Measurements from ENCODE around the gene MXRA8. TPM values are rescaled to one million over a fixed set of nuclear protein-coding genes. Genes with fewer than 3 reads are reported as not detected.

Gene MXRA8
- total RNA-seq, 2 experiments from 2014 or later: 0.61 TPM; not detected in 1

GRCh38 chr1:1302951-1303509, 55.3 kb downstream of the MXRA8 start:
- no peak overlapping the region for H3K4me3 Mint-ChIP-seq

More at GRCh38 chr1:1302951-1303509, 55.3 kb downstream of the MXRA8 start:
- Mint-ChIP-seq H3K27me3 (no peaks in the 10 kb centered on the region), H3K36me3 (no peaks in the 10 kb centered on the region), H3K4me1 (peaks cover 19% of the 10 kb centered on the region), H3K27ac (no peak overlapping the region), H3K9me3 (ENCODE audit: low read depth) (no peaks in the 10 kb centered on the region)
- CTCF ChIA-PET: no interaction called here
- ATAC-seq: no peak
- no peak for DNase-seq

Small RNA genes within 50 kb of the gene (microRNA-seq; reads per million reads assigned to microRNA genes)
- gene MIR6727: not detected
- gene MIR6808: not detected

Other genes starting within 250 kb of the MXRA8 start
- 10 to 100 TPM; 22.9 to 23.6 TPM for gene C1orf159, start 242.5 kb downstream of the MXRA8 start, total RNA-seq
- not detected for gene TTLL10, start 184.7 kb downstream of the MXRA8 start, total RNA-seq
- 100 to 1,000 TPM in 1 of 2 experiments, 10 to 100 TPM in 1; 28.1 to 156 TPM for gene TNFRSF18, start 152.0 kb downstream of the MXRA8 start, total RNA-seq
- gene TNFRSF4, start 144.4 kb downstream of the MXRA8 start, total RNA-seq: 10 to 100 TPM in 1 of 2 experiments, 1 to 10 TPM in 1; 8.1 to 72.4 TPM
- 100 to 1,000 TPM; 109 to 144 TPM for gene SDF4, start 126.6 kb downstream of the MXRA8 start, total RNA-seq
- gene B3GALT6, start 126.3 kb downstream of the MXRA8 start, total RNA-seq: 10 to 100 TPM; 17.6 to 25.5 TPM
- 1 to 10 TPM; 2.0 to 2.6 TPM for gene C1QTNF12, start 111.8 kb downstream of the MXRA8 start, total RNA-seq
- 10 to 100 TPM; 71.3 to 83.3 TPM for gene UBE2J2, start 84.7 kb downstream of the MXRA8 start, total RNA-seq
- gene SCNN1D, start 78.1 kb downstream of the MXRA8 start, total RNA-seq: 1 to 10 TPM; 4.7 to 5.0 TPM
- gene ACAP3, start 50.6 kb downstream of the MXRA8 start, total RNA-seq: 10 to 100 TPM; 71.7 to 99.9 TPM
- gene PUSL1, start 50.0 kb downstream of the MXRA8 start, total RNA-seq: 10 to 100 TPM; 26.3 to 27.2 TPM
- gene INTS11, start 33.9 kb downstream of the MXRA8 start, total RNA-seq: 100 to 1,000 TPM; 126 to 135 TPM
- gene CPTP, start 33.8 kb downstream of the MXRA8 start, total RNA-seq: 10 to 100 TPM; 17.6 to 18.5 TPM
- gene TAS1R3, start 27.3 kb downstream of the MXRA8 start, total RNA-seq: under 1 TPM; 0.77 to 0.82 TPM
- 10 to 100 TPM; 35.2 to 42.0 TPM for gene DVL1, start 9.1 kb downstream of the MXRA8 start, total RNA-seq
- gene AURKAIP1, start 16.7 kb upstream of the MXRA8 start, total RNA-seq: 100 to 1,000 TPM; 139 to 141 TPM
- gene CCNL2, start 40.8 kb upstream of the MXRA8 start, total RNA-seq: 100 to 1,000 TPM; 120 to 124 TPM
- gene MRPL20, start 48.7 kb upstream of the MXRA8 start, total RNA-seq: 100 to 1,000 TPM in 1 of 2 experiments, 10 to 100 TPM in 1; 95.2 to 130 TPM
- gene ANKRD65, start 62.7 kb upstream of the MXRA8 start, total RNA-seq: not detected
- under 1 TPM; 0.20 to 0.28 TPM for gene VWA1, start 77.1 kb upstream of the MXRA8 start, total RNA-seq
- gene ATAD3C, start 91.1 kb upstream of the MXRA8 start, total RNA-seq: under 1 TPM; 0.38 to 0.87 TPM
- gene ATAD3B, start 113.2 kb upstream of the MXRA8 start, total RNA-seq: 10 to 100 TPM; 46.5 to 63.3 TPM
- gene ATAD3A, start 153.6 kb upstream of the MXRA8 start, total RNA-seq: 10 to 100 TPM; 45.1 to 58.9 TPM
- gene TMEM240, start 182.1 kb upstream of the MXRA8 start, total RNA-seq: under 1 TPM; 0.38 to 0.61 TPM
- 100 to 1,000 TPM; 114 to 132 TPM for gene SSU72, start 216.3 kb upstream of the MXRA8 start, total RNA-seq
- 1 to 10 TPM; 3.1 to 4.4 TPM for gene FNDC10, start 241.6 kb upstream of the MXRA8 start, total RNA-seq